HepG2 (cell line): ENCODE data around the gene RHOG.

Experiments used
- MYC ChIP-seq: sonication (generic); formaldehyde crosslinking; IDR thresholded peaks from 2 replicates; pipeline ENCODE4 v1.9.0; 2021; ENCODE audit warnings: missing genetic modification reagents, borderline replicate concordance
- POLR2AphosphoS5 ChIP-seq: IDR thresholded peaks from 2 replicates; pipeline ENCODE4 v1.6.1; 2012; ENCODE audit warnings: low read depth, low read length
- TOE1 ChIP-seq: sonication (generic); formaldehyde crosslinking; IDR thresholded peaks from 2 replicates; pipeline ENCODE4 v1.4.0; 2020; ENCODE audit warnings: mild to moderate bottlenecking, missing genetic modification reagents
- ZNF720 ChIP-seq: sonication (generic); formaldehyde crosslinking; IDR thresholded peaks from 2 replicates; pipeline ENCODE4 v1.4.0; 2020; ENCODE audit warnings: missing genetic modification reagents
- TF ChIP-seq, protein P1 (sequence below): sonication (generic); formaldehyde crosslinking; IDR thresholded peaks from 2 replicates; pipeline ENCODE4 v1.5.0; 2020; ENCODE audit warnings: mild to moderate bottlenecking, missing genetic modification reagents, moderate library complexity

DNA sequence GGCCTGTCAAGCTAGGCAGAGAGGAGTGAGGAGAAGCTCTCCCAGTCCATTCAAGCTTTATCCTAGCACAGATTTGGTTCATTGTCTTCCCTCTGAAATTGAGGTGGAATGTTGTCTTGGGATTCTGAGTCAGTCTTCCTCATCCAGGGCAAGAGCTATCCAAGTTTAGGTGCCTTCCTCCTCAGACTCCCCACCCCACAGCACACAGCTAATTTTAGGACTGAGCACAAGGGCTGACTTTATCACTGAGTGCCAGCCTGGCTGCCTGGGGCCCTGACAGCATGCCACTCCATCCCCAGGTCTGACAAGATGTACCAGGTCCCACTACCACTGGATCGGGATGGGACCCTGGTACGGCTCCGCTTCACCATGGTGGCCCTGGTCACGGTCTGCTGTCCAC, 29.8 kb downstream of the RHOG start:
- TF ChIP-seq ZNF720 (CRISPR knock-in tag) = no peak
- TF ChIP-seq MYC = no peak
- TF ChIP-seq TOE1 (CRISPR knock-in tag) = no peak
- TF ChIP-seq, protein P1, sequence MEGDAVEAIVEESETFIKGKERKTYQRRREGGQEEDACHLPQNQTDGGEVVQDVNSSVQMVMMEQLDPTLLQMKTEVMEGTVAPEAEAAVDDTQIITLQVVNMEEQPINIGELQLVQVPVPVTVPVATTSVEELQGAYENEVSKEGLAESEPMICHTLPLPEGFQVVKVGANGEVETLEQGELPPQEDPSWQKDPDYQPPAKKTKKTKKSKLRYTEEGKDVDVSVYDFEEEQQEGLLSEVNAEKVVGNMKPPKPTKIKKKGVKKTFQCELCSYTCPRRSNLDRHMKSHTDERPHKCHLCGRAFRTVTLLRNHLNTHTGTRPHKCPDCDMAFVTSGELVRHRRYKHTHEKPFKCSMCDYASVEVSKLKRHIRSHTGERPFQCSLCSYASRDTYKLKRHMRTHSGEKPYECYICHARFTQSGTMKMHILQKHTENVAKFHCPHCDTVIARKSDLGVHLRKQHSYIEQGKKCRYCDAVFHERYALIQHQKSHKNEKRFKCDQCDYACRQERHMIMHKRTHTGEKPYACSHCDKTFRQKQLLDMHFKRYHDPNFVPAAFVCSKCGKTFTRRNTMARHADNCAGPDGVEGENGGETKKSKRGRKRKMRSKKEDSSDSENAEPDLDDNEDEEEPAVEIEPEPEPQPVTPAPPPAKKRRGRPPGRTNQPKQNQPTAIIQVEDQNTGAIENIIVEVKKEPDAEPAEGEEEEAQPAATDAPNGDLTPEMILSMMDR (CRISPR knock-in tag) = no peak
- no peak for TF ChIP-seq POLR2AphosphoS5
